ENCODE results near the gene PARN.

PARN gene

GRCh38 chr16:14394834-14395233 is 235.2 kb downstream of the PARN start:
- no peak for DNase-seq

- DNase-seq, result no peak
Measured at GRCh38 chr16:14392960-14393359, 237.1 kb downstream of the PARN start.

DNA sequence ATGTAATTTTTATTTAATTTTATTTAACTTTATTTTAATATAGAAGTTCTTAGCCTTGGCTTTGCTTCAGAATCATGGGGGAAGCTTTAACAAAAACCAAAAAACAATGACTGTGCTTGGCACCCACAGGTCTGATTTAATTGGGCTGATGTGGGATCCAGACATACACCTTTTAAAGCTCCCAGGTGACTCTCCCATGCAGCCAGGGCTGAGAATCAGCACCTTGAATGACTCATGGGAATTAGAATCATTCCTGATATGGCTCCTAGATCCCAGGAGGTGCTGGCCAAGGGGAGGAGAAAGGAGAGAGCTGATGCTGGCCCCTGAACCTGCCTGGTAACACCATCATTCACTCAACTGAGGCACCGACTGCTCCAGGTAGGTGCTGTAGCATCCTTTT is 240.7 kb downstream of the PARN start:
- no peak for DNase-seq

DNA sequence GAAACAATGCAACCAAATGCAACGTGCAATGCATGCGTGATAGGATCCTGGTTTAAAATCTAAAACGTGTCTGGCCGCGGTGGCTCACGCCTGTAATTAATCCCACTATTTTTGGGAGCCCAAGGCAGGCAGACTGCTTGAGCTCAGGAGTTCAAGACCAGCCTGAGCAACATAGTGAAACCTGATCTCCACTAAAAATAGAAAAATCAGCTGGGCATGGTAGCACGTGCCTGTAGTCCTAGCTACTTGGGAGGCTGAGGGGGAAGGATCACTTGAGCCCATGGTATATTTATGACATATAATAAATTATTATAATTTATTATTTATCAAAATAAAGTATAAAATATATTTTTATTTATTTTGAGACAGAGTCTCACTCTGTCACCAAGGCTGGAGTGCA is 241.8 kb downstream of the PARN start:
- no peak for DNase-seq

DNA sequence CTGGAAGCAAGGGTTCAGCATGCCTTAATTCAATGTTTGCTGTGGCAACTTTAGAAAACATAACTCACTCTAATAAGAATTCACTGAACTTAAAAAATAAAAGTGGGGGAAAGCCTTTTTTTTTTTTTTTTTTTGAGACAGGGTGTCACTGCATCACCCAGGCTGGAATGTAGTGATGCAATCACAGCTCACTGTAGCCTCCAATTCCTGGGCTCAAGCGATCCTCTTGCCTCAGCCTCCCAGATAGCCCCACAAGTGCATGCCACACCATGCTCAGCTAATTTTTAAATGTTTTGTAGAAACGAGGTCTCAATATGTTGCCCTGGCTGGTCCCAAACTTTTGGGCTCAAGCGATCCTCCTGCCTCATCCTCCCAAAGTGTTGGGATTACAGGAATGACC is 243.9 kb downstream of the PARN start:
- no peak for DNase-seq
